ENCODE results near the gene SMIM15. TPM values are rescaled to one million over a fixed set of nuclear protein-coding genes. Genes with fewer than 3 reads are reported as not detected.

The SMIM15 gene
- total and polyA plus RNA-seq, 2 experiments from 2014 or later, result 55.0 to 65.8 TPM

DNA sequence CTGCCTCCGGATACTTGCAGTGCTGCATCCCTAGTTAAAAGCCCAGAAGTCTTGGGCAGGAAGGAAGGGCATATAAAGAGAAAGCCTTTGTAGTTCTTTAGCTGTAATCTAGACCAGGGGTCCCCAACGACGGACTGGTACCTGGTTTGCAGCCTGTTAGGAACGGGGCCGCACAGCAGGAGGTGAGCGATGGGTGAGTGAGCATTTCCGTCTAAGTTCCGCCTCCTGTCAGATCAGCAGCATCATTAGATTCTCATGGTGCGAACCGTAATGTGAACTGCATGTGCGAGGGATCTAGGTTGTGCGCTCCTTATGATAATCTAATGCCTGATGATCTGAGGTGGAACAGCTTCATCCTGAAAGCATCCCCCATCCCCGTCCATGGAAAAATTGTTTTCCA, 1.6 kb upstream of the SMIM15 start:
- H3K4me1 ChIP-seq (ENCODE audit: insufficient read depth), result peaks cover 13% of the 10 kb centered on the region
- no peak overlapping the region for H3K4me3 ChIP-seq
- no peak overlapping the region for H3K27ac ChIP-seq
- no peaks in the 10 kb centered on the region for H3K27me3 ChIP-seq
- TF ChIP-seq EZH2 (IDR thresholded peaks at IDR 0.05; ENCODE audit: borderline replicate concordance) (no peak), EZH2phosphoT487 (IDR thresholded peaks at IDR 0.05; ENCODE audit: low read depth, severe bottlenecking, unreplicated experiment) (no peak)
- TF ChIP-seq, protein P1, sequence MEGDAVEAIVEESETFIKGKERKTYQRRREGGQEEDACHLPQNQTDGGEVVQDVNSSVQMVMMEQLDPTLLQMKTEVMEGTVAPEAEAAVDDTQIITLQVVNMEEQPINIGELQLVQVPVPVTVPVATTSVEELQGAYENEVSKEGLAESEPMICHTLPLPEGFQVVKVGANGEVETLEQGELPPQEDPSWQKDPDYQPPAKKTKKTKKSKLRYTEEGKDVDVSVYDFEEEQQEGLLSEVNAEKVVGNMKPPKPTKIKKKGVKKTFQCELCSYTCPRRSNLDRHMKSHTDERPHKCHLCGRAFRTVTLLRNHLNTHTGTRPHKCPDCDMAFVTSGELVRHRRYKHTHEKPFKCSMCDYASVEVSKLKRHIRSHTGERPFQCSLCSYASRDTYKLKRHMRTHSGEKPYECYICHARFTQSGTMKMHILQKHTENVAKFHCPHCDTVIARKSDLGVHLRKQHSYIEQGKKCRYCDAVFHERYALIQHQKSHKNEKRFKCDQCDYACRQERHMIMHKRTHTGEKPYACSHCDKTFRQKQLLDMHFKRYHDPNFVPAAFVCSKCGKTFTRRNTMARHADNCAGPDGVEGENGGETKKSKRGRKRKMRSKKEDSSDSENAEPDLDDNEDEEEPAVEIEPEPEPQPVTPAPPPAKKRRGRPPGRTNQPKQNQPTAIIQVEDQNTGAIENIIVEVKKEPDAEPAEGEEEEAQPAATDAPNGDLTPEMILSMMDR (IDR thresholded peaks at IDR 0.05; ENCODE audit: poor library complexity), result no peak
- WGBS (ENCODE audit: low lambda C conversion rate, missing lambda C conversion rate), result over 99% methylated on average over 13 of the region's 13 CpGs
- no peaks in the 10 kb centered on the region for H3K36me3 ChIP-seq (replicated peaks; ENCODE audit: insufficient read depth, low read depth)
- no peak for DNase-seq (ENCODE audit: low spot score)
- H3K79me2 ChIP-seq, result peaks cover 47% of the 10 kb centered on the region
- peaks cover 3% of the 10 kb centered on the region for H4K20me1 ChIP-seq (ENCODE audit: insufficient read depth, poor library complexity, severe bottlenecking)
- H3K9me3 ChIP-seq (ENCODE audit: low read depth), result no peaks in the 10 kb centered on the region
- H3K4me2 ChIP-seq, result peak overlapping the region; percentile 85
- H2AFZ ChIP-seq, result no peak overlapping the region
- H3K9me2 ChIP-seq (replicated peaks; ENCODE audit: insufficient read depth), result no peaks in the 10 kb centered on the region

DNA sequence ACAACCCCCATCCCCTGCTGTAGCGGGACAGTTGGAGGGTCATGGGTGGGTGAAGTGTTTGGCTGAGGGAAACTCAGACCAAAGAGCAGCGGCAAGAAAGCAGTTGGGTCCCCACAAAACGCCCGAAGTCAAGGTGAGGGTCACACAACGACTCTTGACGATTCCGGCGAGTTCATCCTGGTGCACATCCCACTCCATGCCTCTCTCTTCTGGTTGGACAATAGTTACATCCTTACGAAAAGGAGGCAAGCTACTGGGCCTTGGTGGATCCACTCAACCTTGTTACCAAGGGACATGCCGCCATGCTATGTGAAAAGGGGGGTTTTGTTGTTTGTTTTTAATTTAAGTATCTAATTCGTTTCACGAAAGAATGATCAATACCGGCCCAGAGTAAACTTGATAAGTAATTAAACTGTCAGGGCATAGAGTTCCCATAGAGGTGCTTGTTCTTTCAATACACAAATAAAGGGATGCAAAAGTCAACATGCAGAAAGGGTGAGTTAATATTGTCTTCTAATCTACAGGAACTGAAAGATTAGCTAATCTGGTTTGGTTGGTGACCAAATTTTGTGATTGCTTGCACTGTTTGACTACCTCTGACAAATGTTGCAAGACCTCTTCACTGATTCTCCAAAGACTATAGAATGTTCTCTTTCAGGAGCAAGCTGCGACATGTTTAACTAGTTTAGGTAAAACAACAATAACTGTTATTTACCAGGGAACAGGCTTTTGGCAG, 732 bp upstream of the SMIM15 start:
- Histone ChIP-seq H4K20me1 (ENCODE audit: insufficient read depth, poor library complexity, severe bottlenecking) (peaks cover 3% of the 10 kb centered on the region), H3K27me3 (no peaks in the 10 kb centered on the region), H3K27ac (peak overlapping the region; percentile 99), H3K4me3 (peak overlapping the region; percentile 74), H3K9me3 (ENCODE audit: low read depth) (no peaks in the 10 kb centered on the region), H3K79me2 (peaks cover 55% of the 10 kb centered on the region), H3K36me3 (replicated peaks; ENCODE audit: insufficient read depth, low read depth) (no peaks in the 10 kb centered on the region), H3K4me1 (ENCODE audit: insufficient read depth) (peaks cover 13% of the 10 kb centered on the region), H2AFZ (peak overlapping the region; percentile 83), H3K4me2 (peak overlapping the region; percentile 85), H3K9me2 (replicated peaks; ENCODE audit: insufficient read depth) (no peaks in the 10 kb centered on the region)
- TF ChIP-seq EZH2phosphoT487 (IDR thresholded peaks at IDR 0.05; ENCODE audit: low read depth, severe bottlenecking, unreplicated experiment), result no peak
- WGBS (ENCODE audit: low lambda C conversion rate, missing lambda C conversion rate), result 13% methylated on average over 14 of the region's 14 CpGs
- no peak for DNase-seq (ENCODE audit: low spot score)

DNA sequence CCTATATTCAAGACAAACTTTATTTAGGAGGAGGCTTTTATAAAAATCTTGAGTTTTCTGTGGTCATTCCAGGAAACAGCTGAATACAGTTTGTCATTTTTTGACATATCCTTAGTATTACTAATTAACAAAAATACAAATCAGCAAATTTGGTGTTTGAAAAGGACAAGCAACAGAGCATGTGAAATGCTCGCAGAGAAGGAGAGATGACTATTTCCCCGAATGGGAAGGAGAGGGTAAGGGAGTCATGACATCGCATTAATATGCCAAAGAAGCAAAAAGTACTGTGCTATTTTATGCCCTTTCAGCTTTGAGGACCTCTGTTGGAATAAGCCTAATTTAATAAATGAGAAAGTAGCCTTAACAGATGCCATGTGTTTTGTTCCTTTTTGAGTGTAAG, 1.8 kb downstream of the SMIM15 start:
- Histone ChIP-seq H3K79me2 (peaks cover 61% of the 10 kb centered on the region), H4K20me1 (ENCODE audit: insufficient read depth, poor library complexity, severe bottlenecking) (peaks cover 3% of the 10 kb centered on the region), H3K9me3 (ENCODE audit: low read depth) (no peaks in the 10 kb centered on the region), H3K9me2 (replicated peaks; ENCODE audit: insufficient read depth) (no peaks in the 10 kb centered on the region), H3K27me3 (no peaks in the 10 kb centered on the region), H2AFZ (no peak overlapping the region), H3K27ac (no peak overlapping the region), H3K4me2 (peak overlapping the region; percentile 85), H3K4me3 (no peak overlapping the region), H3K4me1 (ENCODE audit: insufficient read depth) (peaks cover 13% of the 10 kb centered on the region), H3K36me3 (replicated peaks; ENCODE audit: insufficient read depth, low read depth) (no peaks in the 10 kb centered on the region)
- 97% methylated on average over 3 of the region's 3 CpGs for WGBS (ENCODE audit: low lambda C conversion rate, missing lambda C conversion rate)
- TF ChIP-seq, protein P1 (IDR thresholded peaks at IDR 0.05; ENCODE audit: poor library complexity), result no peak
- DNase-seq (ENCODE audit: low spot score), result no peak

DNA sequence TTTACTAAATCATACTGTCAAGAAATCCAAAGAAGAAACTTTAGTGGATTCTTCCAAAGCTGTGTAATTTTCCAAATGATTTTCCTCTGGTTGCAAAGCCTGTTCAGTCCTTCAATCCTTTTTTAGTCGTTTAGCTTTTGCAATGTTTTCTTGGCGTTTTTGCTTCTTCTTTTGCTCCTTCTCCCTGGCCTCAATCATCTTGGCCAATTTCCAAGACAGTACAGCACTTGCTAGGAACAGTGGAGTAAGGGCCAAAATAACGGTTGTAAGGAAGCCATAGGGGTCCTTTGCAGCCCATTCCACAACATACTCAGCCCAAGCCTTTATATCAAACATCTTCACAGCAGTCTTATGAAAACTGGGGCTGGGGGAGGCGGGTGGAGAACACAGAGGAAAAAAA, 2.4 kb downstream of the SMIM15 start:
- Histone ChIP-seq H3K4me2 (no peak overlapping the region), H3K4me1 (ENCODE audit: insufficient read depth) (peaks cover 13% of the 10 kb centered on the region)

More for the DNA sequence above, 2.4 kb downstream of the SMIM15 start:
- no peaks in the 10 kb centered on the region for H3K27me3 ChIP-seq
- H3K27ac ChIP-seq, result no peak overlapping the region
- no peak for DNase-seq (ENCODE audit: low spot score)
- peaks cover 61% of the 10 kb centered on the region for H3K79me2 ChIP-seq
- 92% methylated on average over 4 of the region's 4 CpGs for WGBS (ENCODE audit: low lambda C conversion rate, missing lambda C conversion rate)
- no peak for TF ChIP-seq EZH2phosphoT487 (IDR thresholded peaks at IDR 0.05; ENCODE audit: low read depth, severe bottlenecking, unreplicated experiment)
- TF ChIP-seq, protein P1 (IDR thresholded peaks at IDR 0.05; ENCODE audit: poor library complexity), result no peak
- TF ChIP-seq EZH2 (IDR thresholded peaks at IDR 0.05; ENCODE audit: borderline replicate concordance), result no peak
- no peak overlapping the region for H2AFZ ChIP-seq
- H4K20me1 ChIP-seq (ENCODE audit: insufficient read depth, poor library complexity, severe bottlenecking), result peaks cover 3% of the 10 kb centered on the region
- H3K4me3 ChIP-seq, result no peak overlapping the region
- no peaks in the 10 kb centered on the region for H3K36me3 ChIP-seq (replicated peaks; ENCODE audit: insufficient read depth, low read depth)
- no peaks in the 10 kb centered on the region for H3K9me2 ChIP-seq (replicated peaks; ENCODE audit: insufficient read depth)
- H3K9me3 ChIP-seq (ENCODE audit: low read depth), result no peaks in the 10 kb centered on the region

Data from hepatocyte (in vitro differentiated cells).